Nephron (organoid): Measurements from ENCODE around the gene RBM12.

Experiments
- H3K27ac Mint-ChIP-seq, 3 experiments: 2 replicates each; pipeline ENCODE4 v1.8.0; 2020; ENCODE audit warnings: mixed read lengths in 3 of 3, mild to moderate bottlenecking in 2 of 3, moderate library complexity in 1 of 3
- H3K27me3 Mint-ChIP-seq: 2 replicates; pipeline ENCODE4 v1.8.0; 2021; ENCODE audit warnings: low read depth, mild to moderate bottlenecking, moderate library complexity, mixed read lengths
- H3K36me3 Mint-ChIP-seq: 2 replicates; pipeline ENCODE4 v1.8.0; 2020; ENCODE audit warnings: low read depth, mixed read lengths
- H3K4me1 Mint-ChIP-seq: 2 replicates; pipeline ENCODE4 v1.8.0; 2020; ENCODE audit warnings: mixed read lengths
- H3K4me3 Mint-ChIP-seq, 3 experiments: 2 replicates each; pipeline ENCODE4 v1.8.0; 2020; ENCODE audit warnings: mild to moderate bottlenecking in 3 of 3, mixed read lengths in 3 of 3, moderate library complexity in 2 of 3
- H3K9me3 Mint-ChIP-seq: 2 replicates; pipeline ENCODE4 v1.8.0; 2020; ENCODE audit warnings: mixed read lengths
- CTCF ChIP-seq, 3 experiments: fragments of 200-600 bp; sonication (generic); IDR thresholded peaks; one replicate each; pipeline ENCODE4 v1.5.0; 2021; ENCODE audit warnings: antibody characterized with exemption in 3 of 3; ENCODE audit not compliant: unreplicated experiment in 3 of 3

The RBM12 gene

GRCh38 chr20:35601990-35602389 is 62.7 kb downstream of the RBM12 start:
- no peaks in the 10 kb centered on the region for H3K4me1 Mint-ChIP-seq
- no peaks in the 10 kb centered on the region for H3K9me3 Mint-ChIP-seq
- H3K27ac Mint-ChIP-seq, result no peak overlapping the region
- H3K36me3 Mint-ChIP-seq, result no peaks in the 10 kb centered on the region
- peak overlapping the region in 1 of 3 experiments; percentile 19 for H3K4me3 Mint-ChIP-seq
- TF ChIP-seq CTCF (IDR thresholded peaks at IDR 0.05; ENCODE audit: unreplicated experiment in 3 of 3), result no peak
- H3K27me3 Mint-ChIP-seq, result peaks cover 58% of the 10 kb centered on the region

- peak overlapping the region; percentile 79 to 85 (median 82) for H3K4me3 Mint-ChIP-seq
- H3K4me1 Mint-ChIP-seq, result no peaks in the 10 kb centered on the region
- peak overlapping the region in 1 of 3 experiments; percentile 33 for H3K27ac Mint-ChIP-seq
- TF ChIP-seq CTCF (IDR thresholded peaks at IDR 0.05; ENCODE audit: unreplicated experiment in 3 of 3), result peak; percentile 23 to 39 (median 34)
- H3K27me3 Mint-ChIP-seq, result peaks cover 59% of the 10 kb centered on the region
- no peaks in the 10 kb centered on the region for H3K9me3 Mint-ChIP-seq
- H3K36me3 Mint-ChIP-seq, result no peaks in the 10 kb centered on the region
Measured at GRCh38 chr20:35600993-35601973, 63.4 kb downstream of the RBM12 start.

GRCh38 chr20:35600176-35600992 is 64.3 kb downstream of the RBM12 start:
- H3K4me1 Mint-ChIP-seq, result no peaks in the 10 kb centered on the region
- peak overlapping the region; percentile 79 to 85 (median 82) for H3K4me3 Mint-ChIP-seq

GRCh38 chr20:35599776-35600120 is 65.0 kb downstream of the RBM12 start:
- Mint-ChIP-seq H3K4me3 (peak overlapping the region in 1 of 3 experiments; percentile 30), H3K36me3 (no peaks in the 10 kb centered on the region), H3K4me1 (no peaks in the 10 kb centered on the region), H3K9me3 (no peaks in the 10 kb centered on the region), H3K27me3 (peaks cover 63% of the 10 kb centered on the region), H3K27ac (no peak overlapping the region)
- no peak for TF ChIP-seq CTCF (IDR thresholded peaks at IDR 0.05; ENCODE audit: unreplicated experiment in 3 of 3)

More at GRCh38 chr20:35600176-35600992, 64.3 kb downstream of the RBM12 start:
- Mint-ChIP-seq H3K27ac (no peak overlapping the region), H3K36me3 (no peaks in the 10 kb centered on the region), H3K9me3 (no peaks in the 10 kb centered on the region), H3K27me3 (peaks cover 59% of the 10 kb centered on the region)
- no peak for TF ChIP-seq CTCF (IDR thresholded peaks at IDR 0.05; ENCODE audit: unreplicated experiment in 3 of 3)
